Measurements from ENCODE around the gene EIF2D.
"Not testable (repeated sequence)": the region's sequence is repeated elsewhere in the genome, so short reads cannot be mapped to it uniquely, and the experiment has no call there.

EIF2D gene

GRCh38 chr1:206586501-206587445 lies 25.5 kb downstream of the EIF2D start:
- Histone ChIP-seq H3K27ac (ENCODE audit: low read depth, low read length) (no peak overlapping the region), H3K27me3 (ENCODE audit: control insufficient read depth, insufficient read depth, low read length) (no peaks in the 10 kb centered on the region), H3K4me3 (ENCODE audit: low read depth, low read length) (no peak overlapping the region), H3K9ac (ENCODE audit: low read length) (no peak overlapping the region), H3K36me3 (ENCODE audit: control insufficient read depth, insufficient read depth, low read length) (peaks cover 13% of the 10 kb centered on the region), H3K4me1 (ENCODE audit: control insufficient read depth, insufficient read depth, low read length) (no peaks in the 10 kb centered on the region), H3K9me3 (ENCODE audit: control insufficient read depth, insufficient read depth, low read depth, low read length) (no peaks in the 10 kb centered on the region)

- Histone ChIP-seq H3K9ac (ENCODE audit: low read length) (no peak overlapping the region), H3K36me3 (ENCODE audit: control insufficient read depth, insufficient read depth, low read length) (no peaks in the 10 kb centered on the region), H3K27ac (ENCODE audit: low read depth, low read length) (no peak overlapping the region), H3K4me3 (ENCODE audit: low read depth, low read length) (no peak overlapping the region), H3K4me1 (ENCODE audit: control insufficient read depth, insufficient read depth, low read length) (no peaks in the 10 kb centered on the region), H3K27me3 (ENCODE audit: control insufficient read depth, insufficient read depth, low read length) (no peaks in the 10 kb centered on the region), H3K9me3 (ENCODE audit: control insufficient read depth, insufficient read depth, low read depth, low read length) (no peaks in the 10 kb centered on the region)
These were observed 27.6 kb downstream of the EIF2D start for GRCh38 chr1:206584683-206585082.

- Histone ChIP-seq H3K9me3 (ENCODE audit: control insufficient read depth, insufficient read depth, low read depth, low read length) (no peaks in the 10 kb centered on the region), H3K4me3 (ENCODE audit: low read depth, low read length) (no peak overlapping the region), H3K27ac (ENCODE audit: low read depth, low read length) (no peak overlapping the region), H3K36me3 (ENCODE audit: control insufficient read depth, insufficient read depth, low read length) (no peaks in the 10 kb centered on the region), H3K4me1 (ENCODE audit: control insufficient read depth, insufficient read depth, low read length) (no peaks in the 10 kb centered on the region), H3K9ac (ENCODE audit: low read length) (no peak overlapping the region), H3K27me3 (ENCODE audit: control insufficient read depth, insufficient read depth, low read length) (no peaks in the 10 kb centered on the region)
These were observed 28.3 kb downstream of the EIF2D start for GRCh38 chr1:206583707-206584648.

GRCh38 chr1:206582971-206583706 lies 29.1 kb downstream of the EIF2D start:
- Histone ChIP-seq H3K9ac (ENCODE audit: low read length) (no peak overlapping the region), H3K9me3 (ENCODE audit: control insufficient read depth, insufficient read depth, low read depth, low read length) (no peaks in the 10 kb centered on the region), H3K4me1 (ENCODE audit: control insufficient read depth, insufficient read depth, low read length) (no peaks in the 10 kb centered on the region), H3K27me3 (ENCODE audit: control insufficient read depth, insufficient read depth, low read length) (no peaks in the 10 kb centered on the region), H3K4me3 (ENCODE audit: low read depth, low read length) (no peak overlapping the region), H3K27ac (ENCODE audit: low read depth, low read length) (no peak overlapping the region), H3K36me3 (ENCODE audit: control insufficient read depth, insufficient read depth, low read length) (no peaks in the 10 kb centered on the region)

GRCh38 chr1:206582537-206582936 lies 29.7 kb downstream of the EIF2D start:
- H3K4me1 ChIP-seq (ENCODE audit: control insufficient read depth, insufficient read depth, low read length): no peaks in the 10 kb centered on the region

GRCh38 chr1:206581571-206581981 lies 30.7 kb downstream of the EIF2D start:
- Histone ChIP-seq H3K36me3 (ENCODE audit: control insufficient read depth, insufficient read depth, low read length) (no peaks in the 10 kb centered on the region), H3K4me1 (ENCODE audit: control insufficient read depth, insufficient read depth, low read length) (no peaks in the 10 kb centered on the region), H3K27me3 (ENCODE audit: control insufficient read depth, insufficient read depth, low read length) (no peaks in the 10 kb centered on the region), H3K9me3 (ENCODE audit: control insufficient read depth, insufficient read depth, low read depth, low read length) (no peaks in the 10 kb centered on the region), H3K9ac (ENCODE audit: low read length) (no peak overlapping the region), H3K27ac (ENCODE audit: low read depth, low read length) (no peak overlapping the region), H3K4me3 (ENCODE audit: low read depth, low read length) (no peak overlapping the region)

More at GRCh38 chr1:206582537-206582936, 29.7 kb downstream of the EIF2D start:
- no peaks in the 10 kb centered on the region for H3K36me3 ChIP-seq (ENCODE audit: control insufficient read depth, insufficient read depth, low read length)
- H3K27ac ChIP-seq (ENCODE audit: low read depth, low read length): no peak overlapping the region
- no peak overlapping the region for H3K9ac ChIP-seq (ENCODE audit: low read length)
- no peaks in the 10 kb centered on the region for H3K27me3 ChIP-seq (ENCODE audit: control insufficient read depth, insufficient read depth, low read length)
- no peak overlapping the region for H3K4me3 ChIP-seq (ENCODE audit: low read depth, low read length)
- H3K9me3 ChIP-seq (ENCODE audit: control insufficient read depth, insufficient read depth, low read depth, low read length): no peaks in the 10 kb centered on the region

GRCh38 chr1:206581114-206581497 lies 31.2 kb downstream of the EIF2D start:
- not testable (repeated sequence) for H3K9ac ChIP-seq (ENCODE audit: low read length); H3K4me3 ChIP-seq (ENCODE audit: low read depth, low read length); H3K4me1 ChIP-seq (ENCODE audit: control insufficient read depth, insufficient read depth, low read length); H3K27me3 ChIP-seq (ENCODE audit: control insufficient read depth, insufficient read depth, low read length); H3K36me3 ChIP-seq (ENCODE audit: control insufficient read depth, insufficient read depth, low read length); H3K27ac ChIP-seq (ENCODE audit: low read depth, low read length); H3K9me3 ChIP-seq (ENCODE audit: control insufficient read depth, insufficient read depth, low read depth, low read length)

- no peaks in the 10 kb centered on the region for H3K4me1 ChIP-seq (ENCODE audit: control insufficient read depth, insufficient read depth, low read length)
- no peak overlapping the region for H3K9ac ChIP-seq (ENCODE audit: low read length)
- H3K9me3 ChIP-seq (ENCODE audit: control insufficient read depth, insufficient read depth, low read depth, low read length): no peaks in the 10 kb centered on the region
- H3K4me3 ChIP-seq (ENCODE audit: low read depth, low read length): no peak overlapping the region
- H3K36me3 ChIP-seq (ENCODE audit: control insufficient read depth, insufficient read depth, low read length): no peaks in the 10 kb centered on the region
- no peaks in the 10 kb centered on the region for H3K27me3 ChIP-seq (ENCODE audit: control insufficient read depth, insufficient read depth, low read length)
- no peak overlapping the region for H3K27ac ChIP-seq (ENCODE audit: low read depth, low read length)
These were observed 31.7 kb downstream of the EIF2D start for GRCh38 chr1:206580438-206581113.

- H3K9me3 ChIP-seq (ENCODE audit: control insufficient read depth, insufficient read depth, low read depth, low read length): no peaks in the 10 kb centered on the region
- H3K9ac ChIP-seq (ENCODE audit: low read length): no peak overlapping the region
- no peak overlapping the region for H3K27ac ChIP-seq (ENCODE audit: low read depth, low read length)
- H3K4me3 ChIP-seq (ENCODE audit: low read depth, low read length): no peak overlapping the region
- no peaks in the 10 kb centered on the region for H3K27me3 ChIP-seq (ENCODE audit: control insufficient read depth, insufficient read depth, low read length)
- no peaks in the 10 kb centered on the region for H3K4me1 ChIP-seq (ENCODE audit: control insufficient read depth, insufficient read depth, low read length)
- H3K36me3 ChIP-seq (ENCODE audit: control insufficient read depth, insufficient read depth, low read length): no peaks in the 10 kb centered on the region
These were observed 32.4 kb downstream of the EIF2D start for GRCh38 chr1:206579747-206580437.

GRCh38 chr1:206578978-206579374 lies 33.3 kb downstream of the EIF2D start:
- H3K4me3 ChIP-seq (ENCODE audit: low read depth, low read length): no peak overlapping the region

More at GRCh38 chr1:206578978-206579374, 33.3 kb downstream of the EIF2D start:
- H3K9me3 ChIP-seq (ENCODE audit: control insufficient read depth, insufficient read depth, low read depth, low read length): no peaks in the 10 kb centered on the region
- no peak overlapping the region for H3K9ac ChIP-seq (ENCODE audit: low read length)
- H3K27ac ChIP-seq (ENCODE audit: low read depth, low read length): no peak overlapping the region
- H3K27me3 ChIP-seq (ENCODE audit: control insufficient read depth, insufficient read depth, low read length): no peaks in the 10 kb centered on the region
- H3K36me3 ChIP-seq (ENCODE audit: control insufficient read depth, insufficient read depth, low read length): no peaks in the 10 kb centered on the region
- H3K4me1 ChIP-seq (ENCODE audit: control insufficient read depth, insufficient read depth, low read length): no peaks in the 10 kb centered on the region
